Measurements from ENCODE around the gene ANKRD28. TPM values are rescaled to one million over a fixed set of nuclear protein-coding genes. Genes with fewer than 3 reads are reported as not detected.

ANKRD28 gene
- total and polyA plus RNA-seq, 9 of the 15 experiments (the other 6 are each of a cell fraction or from before 2014, with no cell fraction given) = 11.7 to 66.0 (median 36.7) TPM

DNA sequence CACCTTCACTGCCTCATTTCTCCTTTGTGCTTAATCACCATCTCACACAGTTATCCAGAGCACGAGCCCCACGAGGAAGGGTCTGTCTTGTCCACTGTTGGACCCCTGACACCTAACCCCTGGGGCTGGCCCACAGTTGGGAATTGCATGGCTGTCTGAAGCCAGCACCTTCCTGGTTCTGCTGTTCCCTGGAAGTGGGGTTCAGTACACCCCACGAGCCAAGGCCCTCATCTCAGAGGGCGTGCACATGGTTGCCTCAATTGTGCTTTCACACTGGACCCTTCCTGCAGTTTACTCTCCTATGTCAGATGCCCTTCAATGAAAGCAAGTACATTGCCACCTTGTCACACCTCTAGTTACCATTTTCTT, 165.6 kb downstream of the ANKRD28 start:
- in situ Hi-C loops (cut with MboI) = loop anchor here (25.0 kb wide), 1 partner anchor 905 kb away; no protein-coding TSS in a partner anchor
- CTCF ChIA-PET (ENCODE audit: low intra/inter-chr PET ratio) = no interaction called here
- Histone ChIP-seq H3K9me1 (ENCODE audit: control insufficient read depth, insufficient read depth, low read length) (no peaks in the 10 kb centered on the region), H3K4me1 (replicated peaks in 1 of 2; ENCODE audit: control insufficient read depth in 2 of 2, insufficient read depth in 2 of 2, low read length in 2 of 2) (peaks cover 3 to 12% of the 10 kb centered on the region in 2 experiments; a peak in 3 of 5 replicates), H3K27ac (ENCODE audit: extremely low read depth, low read depth, low read length) (no peak overlapping the region), H4K20me1 (replicated peaks; ENCODE audit: control insufficient read depth, insufficient read depth, low read length) (no peaks in the 10 kb centered on the region), H3K9me3 (replicated peaks; ENCODE audit: control insufficient read depth, insufficient read depth, low read depth, low read length) (no peaks in the 10 kb centered on the region), H3K27me3 (ENCODE audit: control insufficient read depth in 2 of 2, insufficient read depth in 2 of 2, low read length in 2 of 2) (peaks cover 0 to 15% of the 10 kb centered on the region in 2 experiments; a peak in 2 of 5 replicates), H3K79me2 (ENCODE audit: control insufficient read depth, insufficient read depth, low read length) (no peaks in the 10 kb centered on the region), H3K4me2 (ENCODE audit: insufficient read depth, low read length) (no peak overlapping the region), H3K4me3 (no peak overlapping the region), H3K36me3 (ENCODE audit: control insufficient read depth, insufficient read depth, low read length) (no peaks in the 10 kb centered on the region), H3K9ac (ENCODE audit: insufficient read depth in 1 of 2, low read depth in 2 of 2, low read length in 2 of 2) (peak overlapping the region in 1 of 2 experiments; percentile 21; a peak in 1 of 4 replicates), H2AFZ (ENCODE audit: low read depth, low read length) (0 out of 2 replicates have a peak overlapping the region, but pooled peaks have one; percentile 5)
- intact Hi-C loops (cut with micrococcal nuclease) = loop anchor here (10.0 kb wide), 3 partner anchors 343 to 913 kb away; partner anchors contain the start of gene CAPN7
- TF ChIP-seq ZNF780A (CRISPR knock-in tag; IDR thresholded peaks at IDR 0.05) = no peak
- no peak for TF ChIP-seq ELF2 (CRISPR knock-in tag; IDR thresholded peaks at IDR 0.05)
- TF ChIP-seq CHCHD3 (CRISPR knock-in tag; IDR thresholded peaks at IDR 0.05) = no peak
- no peak for TF ChIP-seq MYBL2 (IDR thresholded peaks at IDR 0.05; ENCODE audit: low read depth)
- TF ChIP-seq MYBL2 (CRISPR knock-in tag; IDR thresholded peaks at IDR 0.05; ENCODE audit: borderline replicate concordance) = no peak
- TF ChIP-seq COPS2 (conservative IDR thresholded peaks at IDR 0.05) = no peak
- no peak for TF ChIP-seq CC2D1A (IDR thresholded peaks at IDR 0.05)
- TF ChIP-seq, protein P1, sequence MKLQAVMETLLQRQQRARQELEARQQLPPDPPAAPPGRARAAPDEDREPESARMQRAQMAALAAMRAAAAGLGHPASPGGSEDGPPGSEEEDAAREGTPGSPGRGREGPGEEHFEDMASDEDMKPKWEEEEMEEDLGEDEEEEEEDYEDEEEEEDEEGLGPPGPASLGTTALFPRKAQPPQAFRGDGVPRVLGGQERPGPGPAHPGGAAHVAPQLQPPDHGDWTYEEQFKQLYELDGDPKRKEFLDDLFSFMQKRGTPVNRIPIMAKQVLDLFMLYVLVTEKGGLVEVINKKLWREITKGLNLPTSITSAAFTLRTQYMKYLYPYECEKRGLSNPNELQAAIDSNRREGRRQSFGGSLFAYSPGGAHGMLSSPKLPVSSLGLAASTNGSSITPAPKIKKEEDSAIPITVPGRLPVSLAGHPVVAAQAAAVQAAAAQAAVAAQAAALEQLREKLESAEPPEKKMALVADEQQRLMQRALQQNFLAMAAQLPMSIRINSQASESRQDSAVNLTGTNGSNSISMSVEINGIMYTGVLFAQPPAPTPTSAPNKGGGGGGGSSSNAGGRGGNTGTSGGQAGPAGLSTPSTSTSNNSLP (IDR thresholded peaks at IDR 0.05; ENCODE audit: borderline replicate concordance, low read depth, low read length) = no peak
- no peak for TF ChIP-seq ZNF239 (CRISPR knock-in tag; IDR thresholded peaks at IDR 0.05)
- no peak for TF ChIP-seq NR3C1 (CRISPR knock-in tag; IDR thresholded peaks at IDR 0.05)
- no peak for TF ChIP-seq TOE1 (IDR thresholded peaks at IDR 0.05; ENCODE audit: borderline replicate concordance)
- TF ChIP-seq TOE1 (CRISPR knock-in tag; IDR thresholded peaks at IDR 0.05; ENCODE audit: borderline replicate concordance, low read depth) = no peak
- ATAC-seq = no peak
- no peak for FAIRE-seq
- POLR2A ChIA-PET = interaction anchor here (0.6 to 0.9 kb wide), 2 partner anchors 31 to 565 kb away, joined by 3 read pairs; partner anchors contain the start of genes BTD and HACL1
- BruUV-seq (replicated peaks) = no TSS peak
- 52% methylated on average over 4 of the region's 4 CpGs for WGBS (ENCODE audit: insufficient coverage, low coverage, missing lambda C conversion rate)
- no peak for DNase-seq (ENCODE audit: extremely low read depth in 1 of 4, low spot score in 3 of 4)

Data from K562 (cell line).